ENCODE measurements around the gene XKR7.

DNA sequence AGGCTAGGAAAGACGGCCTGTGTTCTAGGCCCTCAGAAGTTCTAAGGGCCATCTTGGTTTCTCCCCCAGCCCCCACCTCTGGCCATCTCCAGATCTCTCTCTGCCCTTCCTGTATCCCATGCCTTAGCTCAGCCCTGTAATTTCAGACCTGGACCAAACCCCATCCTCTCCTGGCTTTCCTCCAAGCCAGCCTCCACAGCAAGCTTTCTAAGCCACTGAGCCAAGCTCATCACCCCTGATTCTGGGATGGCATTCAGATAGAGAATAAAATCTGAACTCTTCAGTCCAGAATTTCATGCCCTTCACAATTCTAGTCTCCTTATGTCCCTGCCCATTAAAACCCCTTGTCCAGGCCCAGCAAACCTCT lies 23.4 kb downstream of the XKR7 start:
- TF ChIP-seq, protein P1, sequence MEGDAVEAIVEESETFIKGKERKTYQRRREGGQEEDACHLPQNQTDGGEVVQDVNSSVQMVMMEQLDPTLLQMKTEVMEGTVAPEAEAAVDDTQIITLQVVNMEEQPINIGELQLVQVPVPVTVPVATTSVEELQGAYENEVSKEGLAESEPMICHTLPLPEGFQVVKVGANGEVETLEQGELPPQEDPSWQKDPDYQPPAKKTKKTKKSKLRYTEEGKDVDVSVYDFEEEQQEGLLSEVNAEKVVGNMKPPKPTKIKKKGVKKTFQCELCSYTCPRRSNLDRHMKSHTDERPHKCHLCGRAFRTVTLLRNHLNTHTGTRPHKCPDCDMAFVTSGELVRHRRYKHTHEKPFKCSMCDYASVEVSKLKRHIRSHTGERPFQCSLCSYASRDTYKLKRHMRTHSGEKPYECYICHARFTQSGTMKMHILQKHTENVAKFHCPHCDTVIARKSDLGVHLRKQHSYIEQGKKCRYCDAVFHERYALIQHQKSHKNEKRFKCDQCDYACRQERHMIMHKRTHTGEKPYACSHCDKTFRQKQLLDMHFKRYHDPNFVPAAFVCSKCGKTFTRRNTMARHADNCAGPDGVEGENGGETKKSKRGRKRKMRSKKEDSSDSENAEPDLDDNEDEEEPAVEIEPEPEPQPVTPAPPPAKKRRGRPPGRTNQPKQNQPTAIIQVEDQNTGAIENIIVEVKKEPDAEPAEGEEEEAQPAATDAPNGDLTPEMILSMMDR (IDR thresholded peaks at IDR 0.05) = no peak
- TF ChIP-seq POLR2A (IDR thresholded peaks at IDR 0.05) = no peak
